ENCODE results near the gene VPS54. TPM values are rescaled to one million over a fixed set of nuclear protein-coding genes. Genes with fewer than 3 reads are reported as not detected.
"Not testable (repeated sequence)": the region's sequence is repeated elsewhere in the genome, so short reads cannot be mapped to it uniquely, and the experiment has no call there.

Gene VPS54
- total RNA-seq, 1 donor from 2014 or later, result 8.8 TPM

GRCh38 chr2:64003239-64003638 lies 16.0 kb downstream of the VPS54 start:
- DNase-seq, result no peak
- intact Hi-C loops (cut with DNase I), result no loop called here
- ATAC-seq (ENCODE audit: poor library complexity), result no peak

- ATAC-seq (ENCODE audit: poor library complexity), result peak; percentile 47
- intact Hi-C loops (cut with DNase I), result no loop called here
- no peak for DNase-seq
Measured at GRCh38 chr2:64001382-64002101, 17.7 kb downstream of the VPS54 start.

GRCh38 chr2:64000630-64001381 lies 18.4 kb downstream of the VPS54 start:
- intact Hi-C loops (cut with DNase I), result no loop called here
- ATAC-seq (ENCODE audit: poor library complexity) (peak; percentile 47), DNase-seq (no peak)

GRCh38 chr2:63999049-63999448 lies 20.2 kb downstream of the VPS54 start:
- ATAC-seq (ENCODE audit: poor library complexity), result no peak
- intact Hi-C loops (cut with DNase I), result no loop called here

GRCh38 chr2:63996582-63997198 lies 22.5 kb downstream of the VPS54 start:
- DNase-seq; ATAC-seq (ENCODE audit: poor library complexity); intact Hi-C loops (cut with DNase I): not testable (repeated sequence)

More at GRCh38 chr2:63999049-63999448, 20.2 kb downstream of the VPS54 start:
- DNase-seq, result no peak

- DNase-seq; intact Hi-C loops (cut with DNase I); ATAC-seq (ENCODE audit: poor library complexity): not testable (repeated sequence)
Measured at GRCh38 chr2:63994329-63995070, 24.7 kb downstream of the VPS54 start.

- intact Hi-C loops (cut with DNase I), result no loop called here
- DNase-seq (no peak), ATAC-seq (ENCODE audit: poor library complexity) (no peak)
Measured at GRCh38 chr2:63993871-63994270, 25.4 kb downstream of the VPS54 start.

GRCh38 chr2:63993130-63993584 lies 26.1 kb downstream of the VPS54 start:
- intact Hi-C loops (cut with DNase I); DNase-seq; ATAC-seq (ENCODE audit: poor library complexity): not testable (repeated sequence)

GRCh38 chr2:63992061-63992685 lies 27.1 kb downstream of the VPS54 start:
- intact Hi-C loops (cut with DNase I), result no loop called here
- DNase-seq, result no peak
- ATAC-seq (ENCODE audit: poor library complexity), result no peak

- DNase-seq; ATAC-seq (ENCODE audit: poor library complexity); intact Hi-C loops (cut with DNase I): not testable (repeated sequence)
Measured at GRCh38 chr2:63991173-63991999, 27.8 kb downstream of the VPS54 start.

- intact Hi-C loops (cut with DNase I), result no loop called here
- no peak for DNase-seq
- no peak for ATAC-seq (ENCODE audit: poor library complexity)
Measured at GRCh38 chr2:63990072-63990471, 29.2 kb downstream of the VPS54 start.

GRCh38 chr2:63988842-63989436 lies 30.3 kb downstream of the VPS54 start:
- DNase-seq; ATAC-seq (ENCODE audit: poor library complexity); intact Hi-C loops (cut with DNase I): not testable (repeated sequence)

- ATAC-seq (ENCODE audit: poor library complexity), result no peak
- no peak for DNase-seq
- intact Hi-C loops (cut with DNase I), result no loop called here
Measured at GRCh38 chr2:63984606-63985359, 34.4 kb downstream of the VPS54 start.

GRCh38 chr2:63983986-63984605 lies 35.1 kb downstream of the VPS54 start:
- ATAC-seq (ENCODE audit: poor library complexity) (no peak), DNase-seq (no peak)
- intact Hi-C loops (cut with DNase I), result no loop called here

GRCh38 chr2:63982335-63982734 lies 36.9 kb downstream of the VPS54 start:
- intact Hi-C loops (cut with DNase I), result no loop called here
- no peak for DNase-seq
- ATAC-seq (ENCODE audit: poor library complexity), result no peak

GRCh38 chr2:63981702-63982103 lies 37.5 kb downstream of the VPS54 start:
- intact Hi-C loops (cut with DNase I), result no loop called here
- DNase-seq, result no peak
- ATAC-seq (ENCODE audit: poor library complexity), result no peak
